CD4-positive, alpha-beta T cell (primary cell): ENCODE results near the gene ARHGDIB. TPM values are rescaled to one million over a fixed set of nuclear protein-coding genes. Genes with fewer than 3 reads are reported as not detected.

Experiments used
- ATAC-seq: fragments of 200-7000 bp; cut with Tn5 transposase; one replicate; pipeline ENCODE4 v1.10.0; 2022; ENCODE audit warnings: mild to moderate bottlenecking; ENCODE audit not compliant: poor library complexity
- CTCF ChIA-PET: fragments of 350-600 bp; sonication (Branson Sonifier 250); formaldehyde crosslinking; loops from one replicate; lab custom pipeline; 2021; ENCODE audit warnings: antibody characterized with exemption, inconsistent platforms; lab: Charles Lee
- POLR2A ChIA-PET: fragments of 350-600 bp; sonication (Branson Sonifier 250); formaldehyde crosslinking; loops from one replicate; lab custom pipeline; 2021; ENCODE audit warnings: antibody characterized with exemption, inconsistent platforms; lab: Charles Lee
- DNase-seq, 14 experiments: peaks; one replicate each; pipeline ENCODE4 v3.0.0-alpha.2; 2013 to 2020; ENCODE audit warnings: mixed read lengths in 2 of 14
- H3K27ac ChIP-seq, 2 donors: one replicate each; pipeline versions ENCODE4 v1.5.1 to v1.7.0; 2013; ENCODE audit warnings: low read length in 2 of 2, low read depth in 1 of 2, mild to moderate bottlenecking in 1 of 2
- H3K27me3 ChIP-seq, 2 experiments: 1 replicate in 1 of 2; 2 replicates in 1 of 2; pipeline versions ENCODE4 v1.6.1 to v1.7.0; 2013; ENCODE audit warnings: low read length in 2 of 2, control low read depth in 1 of 2, mild to moderate bottlenecking in 1 of 2, moderate library complexity in 1 of 2; ENCODE audit not compliant: insufficient read depth in 2 of 2, control insufficient read depth in 1 of 2
- H3K36me3 ChIP-seq: one replicate; pipeline ENCODE4 v1.6.1; 2013; ENCODE audit warnings: low read length, control low read depth; ENCODE audit not compliant: insufficient read depth
- H3K4me1 ChIP-seq: one replicate; pipeline ENCODE4 v1.6.1; 2013; ENCODE audit warnings: low read length, control low read depth; ENCODE audit not compliant: insufficient read depth
- H3K4me3 ChIP-seq: one replicate; pipeline ENCODE4 v1.5.1; 2013; ENCODE audit warnings: mild to moderate bottlenecking, low read length, moderate library complexity
- H3K9me3 ChIP-seq, 2 experiments: 1 replicate in 1 of 2; 2 replicates in 1 of 2; pipeline versions ENCODE4 v1.6.1 to v1.7.0; 2013; ENCODE audit warnings: low read length in 2 of 2, mild to moderate bottlenecking in 2 of 2, control low read depth in 1 of 2, moderate library complexity in 1 of 2; ENCODE audit not compliant: control insufficient read depth in 1 of 2, insufficient read depth in 1 of 2
- H3K27ac Mint-ChIP-seq: one replicate; pipeline ENCODE4 v1.8.0; 2020; ENCODE audit warnings: mixed read lengths
- H3K27me3 Mint-ChIP-seq: one replicate; pipeline ENCODE4 v1.8.0; 2021; ENCODE audit warnings: mixed read lengths
- H3K36me3 Mint-ChIP-seq: one replicate; pipeline ENCODE4 v1.8.0; 2021; ENCODE audit warnings: low read depth, mixed read lengths
- H3K4me1 Mint-ChIP-seq: one replicate; pipeline ENCODE4 v1.8.0; 2021; ENCODE audit warnings: low read depth, mixed read lengths
- H3K4me3 Mint-ChIP-seq: one replicate; pipeline ENCODE4 v1.8.0; 2020; ENCODE audit warnings: mild to moderate bottlenecking, mixed read lengths
- H3K9me3 Mint-ChIP-seq: one replicate; pipeline ENCODE4 v1.8.0; 2020; ENCODE audit warnings: mixed read lengths
- CTCF ChIP-seq: fragments of 200-600 bp; IDR thresholded peaks from one replicate; pipeline ENCODE4 v1.8.0; 2022; ENCODE audit warnings: antibody characterized with exemption, mild to moderate bottlenecking
- intact Hi-C, 2 experiments: fragments of 100-400 bp; cut with DNase I in 1 of 2; cut with micrococcal nuclease in 1 of 2; formaldehyde crosslinking; loops; one replicate each; pipeline versions ENCODE4 v1.15.1 to v1.9.0; 2023 to 2025; cut with DNase I, micrococcal nuclease
- total RNA-seq, 174 experiments: library from RNA in 2 of 174; stranded (reverse) in 2 of 174; gene quantifications; one replicate each; pipeline ENCODE4 v1.2.3 and lab custom pipeline; 2021 to 2026

Gene ARHGDIB
- total RNA-seq, 2 experiments from 2014 or later: 872 to 942 TPM

- Histone ChIP-seq H3K9me3 (no peaks in the 10 kb centered on the region), H3K27me3 (no peaks in the 10 kb centered on the region), H3K36me3 (peaks cover 83% of the 10 kb centered on the region), H3K27ac (peak overlapping the region; percentile 90 to 95), H3K4me3 (peak overlapping the region; percentile 34), H3K4me1 (peaks cover 66% of the 10 kb centered on the region)
- ChIA-PET POLR2A (interaction anchor here (0.8 to 5.8 kb wide), 13 partner anchors 9 to 178 kb away, joined by 3 to 104 read pairs (median 8); partner anchors contain the start of genes ARHGDIB, C12orf60, ERP27 and WBP11), CTCF (interaction anchor here (0.7 to 1.6 kb wide), 4 partner anchors 11 to 178 kb away, joined by 3 to 4 read pairs (median 4); partner anchors contain the start of genes ARHGDIB and ERP27)
- H3K27me3 Mint-ChIP-seq: no peaks in the 10 kb centered on the region
- H3K4me1 Mint-ChIP-seq: peaks cover 92% of the 10 kb centered on the region
- no peaks in the 10 kb centered on the region for H3K9me3 Mint-ChIP-seq
- DNase-seq (peak in 9 of 14 experiments; percentile 29 to 92 (median 57)), ATAC-seq (peak; percentile 85)
- intact Hi-C loops: loop anchor here (1.0 to 5.0 kb wide), 3 partner anchors 13 to 176 kb away; partner anchors contain the start of gene ARHGDIB (in 1 of the 2)
- H3K27ac Mint-ChIP-seq: peak overlapping the region; percentile 94
- peaks cover 93% of the 10 kb centered on the region for H3K36me3 Mint-ChIP-seq
- peak overlapping the region; percentile 81 for H3K4me3 Mint-ChIP-seq
- TF ChIP-seq CTCF: no peak
Measured at GRCh38 chr12:14948672-14949071, 12.7 kb downstream of the ARHGDIB start.

GRCh38 chr12:14946861-14947260 is 14.5 kb downstream of the ARHGDIB start:
- DNase-seq: no peak
- Mint-ChIP-seq H3K27ac (peak overlapping the region; percentile 94), H3K4me1 (peaks cover 87% of the 10 kb centered on the region), H3K9me3 (no peaks in the 10 kb centered on the region), H3K4me3 (peak overlapping the region; percentile 52), H3K36me3 (peaks cover 94% of the 10 kb centered on the region), H3K27me3 (no peaks in the 10 kb centered on the region)
- peaks cover 94% of the 10 kb centered on the region for H3K36me3 ChIP-seq
- ChIA-PET CTCF (no interaction called here), POLR2A (interaction anchor here (1.2 to 5.8 kb wide), 4 partner anchors 10 to 177 kb away, joined by 4 to 104 read pairs (median 13); partner anchors contain the start of gene ARHGDIB)
- no peaks in the 10 kb centered on the region for H3K9me3 ChIP-seq
- TF ChIP-seq CTCF: no peak
- H3K27me3 ChIP-seq: no peaks in the 10 kb centered on the region
- H3K4me3 ChIP-seq: no peak overlapping the region
- peaks cover 53% of the 10 kb centered on the region for H3K4me1 ChIP-seq
- no peak for ATAC-seq
- intact Hi-C loops: loop anchor here (5.0 kb wide), 2 partner anchors 100 to 175 kb away; a partner anchor contains a TSS
- H3K27ac ChIP-seq: peak overlapping the region; percentile 78 to 90

- H3K36me3 Mint-ChIP-seq: peaks cover 94% of the 10 kb centered on the region
Measured at GRCh38 chr12:14946162-14946561, 15.2 kb downstream of the ARHGDIB start.

More at GRCh38 chr12:14946162-14946561, 15.2 kb downstream of the ARHGDIB start:
- CTCF ChIA-PET: interaction anchor here (1.3 to 1.8 kb wide), 2 partner anchors 10 to 13 kb away, joined by 3 to 4 read pairs; no protein-coding TSS in a partner anchor
- H3K4me3 Mint-ChIP-seq: peak overlapping the region; percentile 30
- no peak for ATAC-seq
- no peaks in the 10 kb centered on the region for H3K9me3 Mint-ChIP-seq
- H3K27ac Mint-ChIP-seq: peak overlapping the region; percentile 94
- no peak for DNase-seq
- Histone ChIP-seq H3K4me1 (peaks cover 46% of the 10 kb centered on the region), H3K36me3 (peaks cover 94% of the 10 kb centered on the region), H3K27me3 (no peaks in the 10 kb centered on the region), H3K27ac (peak overlapping the region; percentile 78 to 90), H3K4me3 (no peak overlapping the region), H3K9me3 (no peaks in the 10 kb centered on the region)
- no peak for TF ChIP-seq CTCF
- no peaks in the 10 kb centered on the region for H3K27me3 Mint-ChIP-seq
- intact Hi-C loops: loop anchor here (5.0 kb wide), 2 partner anchors 99 to 174 kb away; a partner anchor contains a TSS
- H3K4me1 Mint-ChIP-seq: peaks cover 85% of the 10 kb centered on the region
- POLR2A ChIA-PET: interaction anchor here (1.2 to 5.8 kb wide), 5 partner anchors 8 to 175 kb away, joined by 3 to 104 read pairs (median 5); partner anchors contain the start of gene ARHGDIB
